GM19023 (cell line): ENCODE measurements around the gene SERPINC1.
"Not testable (repeated sequence)": the region's sequence is repeated elsewhere in the genome, so short reads cannot be mapped to it uniquely, and the experiment has no call there.

ENCODE experiments used
- ATAC-seq: cut with Tn5 transposase; IDR thresholded peaks from one replicate; pipeline ENCODE4 v1.9.1; 2021; ENCODE audit warnings: mild to moderate bottlenecking, moderate library complexity; ENCODE audit not compliant: unreplicated experiment

Gene SERPINC1

DNA sequence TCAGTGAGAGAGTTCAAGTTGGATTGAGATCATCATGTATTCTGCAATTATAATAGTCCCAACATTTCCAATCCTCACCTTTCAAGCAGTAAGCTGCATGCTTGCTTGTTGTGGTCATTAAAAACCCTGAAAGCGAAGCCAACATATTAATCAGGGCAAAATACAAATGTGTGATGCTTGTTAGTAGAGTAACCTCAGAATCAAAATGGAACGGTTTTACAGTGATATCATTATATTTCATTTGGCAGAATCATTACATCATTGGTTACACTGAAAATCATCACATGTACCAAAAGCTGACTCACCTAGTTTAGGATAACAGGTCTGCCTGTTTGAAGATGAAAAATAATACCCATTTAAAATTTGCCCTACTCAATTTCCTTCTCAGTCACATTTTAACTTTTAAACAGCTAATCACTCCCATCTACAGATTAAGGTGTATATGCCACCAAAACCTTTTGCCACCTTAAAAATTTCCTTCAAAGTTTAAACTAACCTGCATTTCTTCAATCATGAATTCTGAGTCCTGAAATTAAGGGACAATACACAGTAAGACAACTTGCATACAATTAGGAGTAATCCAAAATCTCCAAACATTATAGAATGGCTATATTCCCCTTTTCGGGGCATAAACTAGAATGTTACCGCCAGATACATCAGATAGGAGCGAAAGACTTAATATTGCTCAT, 52.8 kb downstream of the SERPINC1 start:
- no peak for ATAC-seq

DNA sequence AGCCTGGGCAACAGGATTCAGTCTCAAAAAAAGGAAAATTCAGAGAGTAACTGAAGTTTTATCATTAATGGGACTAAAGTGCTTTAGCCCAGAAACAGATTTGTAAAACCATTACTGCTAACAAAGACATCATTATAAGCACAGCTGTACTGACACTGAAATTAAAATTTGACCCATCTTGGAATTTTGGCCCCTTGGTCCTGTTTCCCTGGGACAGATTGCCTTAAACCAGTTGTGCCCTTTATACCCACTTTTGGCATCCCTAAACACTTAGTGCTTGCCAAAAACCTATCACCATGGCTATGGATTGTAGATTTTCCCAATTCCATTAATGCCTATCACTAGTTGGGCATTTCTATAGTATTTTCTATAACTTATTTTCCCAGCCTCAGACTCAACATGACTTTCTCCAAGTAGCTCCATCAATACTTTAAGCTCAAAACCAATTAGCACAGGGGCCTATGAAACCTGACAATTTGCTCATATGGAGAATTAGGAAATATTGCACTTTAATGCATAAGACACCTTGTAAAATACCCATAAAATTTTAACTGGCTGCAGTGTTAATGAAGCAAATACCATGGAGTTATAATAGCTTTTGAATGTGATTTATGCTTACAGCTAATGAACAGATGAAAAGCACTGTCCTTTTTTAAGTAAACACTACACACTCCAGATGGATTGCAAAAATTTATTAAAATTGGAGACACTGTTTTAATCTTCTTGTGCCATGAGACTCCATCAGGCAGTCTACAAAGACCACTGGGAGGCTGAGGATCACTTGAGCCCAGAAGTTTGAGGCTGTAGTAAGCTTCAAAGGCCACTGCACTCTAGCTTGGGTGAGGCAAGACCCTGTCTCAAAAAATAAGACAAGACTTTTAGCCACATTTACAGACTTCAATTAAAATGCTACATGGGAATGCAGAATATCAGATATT, 53.6 kb downstream of the SERPINC1 start:
- ATAC-seq = no peak

- ATAC-seq = no peak
Measured at GRCh38 chr1:173862769-173863223, 54.3 kb downstream of the SERPINC1 start.

GRCh38 chr1:173862146-173862768, 54.9 kb downstream of the SERPINC1 start:
- ATAC-seq = not testable (repeated sequence)

GRCh38 chr1:173861731-173862145, 55.4 kb downstream of the SERPINC1 start:
- ATAC-seq = no peak

DNA sequence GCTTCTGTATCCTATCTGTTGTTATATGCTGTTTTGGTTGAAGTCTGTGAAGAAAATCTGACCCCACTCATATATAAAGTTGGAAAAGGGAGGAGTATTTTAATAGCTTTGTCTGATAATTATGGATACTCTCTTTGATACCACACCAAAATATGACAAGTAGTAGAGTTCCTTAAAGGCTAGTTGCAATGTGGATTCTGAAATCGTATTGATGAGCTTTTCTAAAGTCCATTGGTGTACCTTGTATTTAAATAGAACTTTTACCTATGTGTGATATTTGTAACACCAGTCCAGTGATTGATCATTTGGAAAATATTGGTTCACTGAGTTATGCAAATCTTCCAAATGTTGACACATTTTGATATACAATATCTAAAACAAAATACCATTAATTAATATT, 57.1 kb downstream of the SERPINC1 start:
- no peak for ATAC-seq

DNA sequence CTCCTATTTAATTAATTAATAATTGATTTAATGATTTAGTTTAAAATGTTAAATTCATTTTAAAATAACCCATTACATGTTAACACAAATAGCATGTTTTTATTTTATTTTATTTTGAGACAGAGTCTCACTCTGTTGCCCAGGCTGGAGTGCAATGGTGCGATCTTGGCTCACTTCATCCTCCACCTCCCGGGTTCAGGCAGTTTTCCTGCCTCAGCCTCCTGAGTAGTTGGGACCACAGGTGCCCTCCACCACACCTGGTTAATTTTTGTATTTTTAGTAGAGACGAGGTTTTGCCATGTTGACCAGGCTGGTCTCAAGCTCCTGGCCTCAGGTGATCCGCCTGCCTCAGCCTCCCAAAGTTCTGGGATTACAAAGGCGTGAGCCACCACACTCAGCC, 57.6 kb downstream of the SERPINC1 start:
- ATAC-seq = not testable (repeated sequence)

DNA sequence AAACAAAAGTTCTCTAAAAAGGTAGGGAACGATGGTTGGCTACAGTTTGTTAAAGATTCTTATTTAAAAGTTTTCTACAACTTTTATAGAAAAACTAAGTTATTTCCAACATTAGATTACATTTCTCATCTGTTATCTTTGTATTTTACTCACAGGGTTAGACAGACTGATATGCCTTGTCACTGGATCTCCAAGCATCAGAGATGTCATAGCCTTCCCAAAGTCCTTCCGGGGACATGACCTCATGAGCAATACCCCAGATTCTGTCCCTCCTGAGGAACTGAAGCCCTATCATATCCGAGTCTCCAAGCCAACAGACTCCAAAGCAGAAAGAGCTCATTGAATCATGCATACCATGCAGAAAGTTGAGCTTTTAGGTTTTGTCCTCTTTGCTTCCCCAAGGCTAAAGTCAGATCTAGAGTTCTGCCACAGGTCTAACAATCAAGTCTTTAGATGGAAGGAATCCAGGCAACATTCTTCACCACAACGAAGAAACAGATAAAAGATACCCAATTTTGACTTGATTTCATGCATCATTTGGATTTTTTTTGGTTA, 59.7 kb downstream of the SERPINC1 start:
- no peak for ATAC-seq

DNA sequence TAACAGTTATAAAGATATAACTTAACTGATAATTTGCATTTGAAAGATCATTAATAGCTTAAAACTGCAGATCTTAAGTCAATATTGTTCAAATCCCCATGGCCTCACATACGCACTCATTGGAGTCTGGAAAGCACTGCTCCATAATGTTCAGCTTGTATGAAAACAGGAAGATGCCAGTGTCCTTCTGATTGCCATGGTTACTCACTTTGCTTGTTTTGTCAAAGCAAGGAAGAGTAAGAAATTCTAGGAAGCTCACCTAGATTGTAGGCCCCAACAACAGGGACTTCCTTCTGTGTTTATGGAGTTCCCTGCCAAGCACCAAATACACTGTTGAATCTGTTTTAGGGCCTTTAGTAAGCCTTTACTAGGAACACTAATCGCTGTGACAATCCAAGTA, 60.2 kb downstream of the SERPINC1 start:
- no peak for ATAC-seq

- ATAC-seq = no peak
Measured at GRCh38 chr1:173856014-173856413, 61.1 kb downstream of the SERPINC1 start.
